Activated CD4-positive, alpha-beta T cell treated with anti-CD3 and anti-CD28 coated beads for 48 hours (primary cell): ENCODE measurements around the gene LSM5.

Experiments
- DNase-seq: peaks from one replicate; pipeline ENCODE4 v3.0.0-alpha.2; 2020

The LSM5 gene

DNA sequence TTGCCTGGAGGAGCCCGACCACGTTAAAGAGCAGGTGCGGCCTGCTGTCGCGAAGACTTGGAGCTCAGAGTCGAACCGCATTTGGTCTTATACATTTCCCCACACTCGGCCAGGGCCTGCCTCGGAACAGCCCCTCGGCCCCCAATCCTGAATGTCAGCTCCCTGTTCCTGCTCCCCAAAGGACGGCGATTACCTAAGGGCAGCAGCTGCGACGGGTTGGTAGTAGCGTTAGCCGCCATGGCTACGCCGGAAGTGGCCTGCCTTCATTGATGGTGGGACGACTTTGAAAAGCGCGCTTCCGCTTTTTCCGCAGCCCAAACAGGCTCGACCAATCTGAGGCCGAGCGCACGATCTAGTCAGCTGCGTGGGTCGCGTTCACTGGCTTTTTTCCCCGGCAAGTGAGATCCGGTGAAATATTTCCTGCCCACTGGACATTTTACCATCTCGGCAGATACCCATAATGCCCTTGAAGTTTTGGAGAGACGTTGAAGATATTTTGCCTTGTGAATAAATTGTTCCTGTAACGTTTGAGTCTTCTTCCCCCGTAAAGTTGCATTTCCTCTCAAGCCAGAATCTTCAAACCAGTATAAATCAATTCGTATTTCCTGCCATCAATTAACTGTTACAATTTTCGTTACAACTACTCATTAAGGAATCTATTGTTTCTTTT is at the start of gene LSM5:
Gene LSM5, minus strand, starts transcription at position 254 of the 670 bp plus-strand sequence. Its CDS starts 15 bp downstream, at position 239.
- DNase-seq, result peak; percentile 93

- no peak for DNase-seq
Observed at GRCh38 chr7:32539366-32539765, 49.2 kb upstream of the LSM5 start.

DNA sequence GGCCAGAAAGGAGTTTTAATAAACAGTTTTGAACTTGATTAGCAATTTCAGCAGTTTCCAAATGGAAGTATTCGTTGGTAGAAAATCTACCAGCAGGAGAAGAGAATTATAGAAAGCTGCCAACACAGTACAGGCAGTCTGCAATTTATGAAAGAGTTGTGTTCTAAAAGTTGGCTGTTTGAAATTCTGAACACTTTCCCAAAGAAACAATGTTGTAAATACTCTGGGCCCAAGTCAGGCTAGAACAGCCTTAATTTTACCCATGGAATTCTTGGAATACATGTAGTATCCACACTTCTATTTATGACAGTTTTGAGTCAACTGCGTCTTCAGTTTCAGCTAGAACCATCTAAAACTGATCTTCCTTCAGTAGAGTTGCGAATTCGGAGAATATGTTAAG is 47.6 kb upstream of the LSM5 start:
- DNase-seq, result no peak

GRCh38 chr7:32536585-32536984 is 46.4 kb upstream of the LSM5 start:
- DNase-seq, result no peak

GRCh38 chr7:32536016-32536415 is 45.8 kb upstream of the LSM5 start:
- DNase-seq, result no peak

GRCh38 chr7:32535162-32535702 is 45.1 kb upstream of the LSM5 start:
- no peak for DNase-seq

DNA sequence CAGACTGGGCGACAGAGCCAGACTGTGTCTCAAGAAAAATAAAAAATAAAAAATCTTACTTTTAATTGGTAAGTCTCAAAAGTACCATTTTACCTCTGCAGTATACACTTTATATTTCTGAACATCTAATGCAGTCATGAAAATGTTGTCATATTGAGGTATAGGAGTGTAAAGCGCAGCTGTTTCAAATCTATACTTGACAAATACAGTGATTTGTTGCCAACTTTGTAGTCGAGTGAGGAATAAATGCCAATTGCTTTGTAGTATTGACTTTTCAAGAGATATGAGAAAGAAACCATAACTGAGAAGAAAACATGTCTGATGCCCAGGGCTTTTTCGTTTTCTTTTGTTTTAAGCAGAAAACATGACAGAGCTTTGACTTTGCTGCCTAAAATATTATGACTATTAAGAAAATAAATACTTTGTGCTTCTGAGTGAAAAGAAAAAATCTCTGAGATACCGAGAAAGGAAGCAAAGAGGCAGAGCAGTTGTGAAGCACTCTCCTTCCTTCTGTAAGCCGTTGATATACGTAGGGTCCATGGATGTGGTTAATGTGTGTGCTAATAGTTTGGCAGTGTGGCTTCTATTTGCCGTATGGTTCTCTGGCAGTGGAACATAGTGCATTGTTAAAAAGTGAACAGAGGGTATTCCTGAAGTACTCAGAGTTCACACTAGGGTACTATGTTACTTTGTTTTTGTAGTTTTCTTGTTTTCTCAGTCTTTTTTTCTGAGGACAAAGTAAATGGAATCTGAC is 43.3 kb upstream of the LSM5 start:
- no peak for DNase-seq

DNA sequence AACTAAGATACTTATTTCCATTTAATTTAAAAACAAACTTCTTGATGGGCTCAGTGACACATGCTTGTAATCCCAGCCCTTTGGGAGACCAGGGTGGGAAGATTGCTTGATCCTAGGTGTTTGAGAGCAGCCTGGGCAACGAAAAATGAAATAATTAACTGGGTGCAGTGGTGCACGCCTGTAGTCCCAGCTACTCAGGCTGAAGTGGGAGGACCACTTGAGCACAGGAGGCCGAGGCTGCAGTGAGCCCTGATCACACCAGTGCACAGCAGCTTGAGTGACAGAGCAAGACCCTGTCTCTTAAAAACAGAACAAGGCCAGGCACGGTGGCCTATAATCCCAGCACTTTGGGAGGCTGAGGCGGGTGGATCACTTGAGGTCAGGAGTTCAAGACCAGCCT is 42.5 kb upstream of the LSM5 start:
- DNase-seq, result no peak

- DNase-seq, result no peak
Observed at GRCh38 chr7:32532086-32532485, 41.9 kb upstream of the LSM5 start.

- no peak for DNase-seq
Observed at GRCh38 chr7:32531402-32531801, 41.2 kb upstream of the LSM5 start.

DNA sequence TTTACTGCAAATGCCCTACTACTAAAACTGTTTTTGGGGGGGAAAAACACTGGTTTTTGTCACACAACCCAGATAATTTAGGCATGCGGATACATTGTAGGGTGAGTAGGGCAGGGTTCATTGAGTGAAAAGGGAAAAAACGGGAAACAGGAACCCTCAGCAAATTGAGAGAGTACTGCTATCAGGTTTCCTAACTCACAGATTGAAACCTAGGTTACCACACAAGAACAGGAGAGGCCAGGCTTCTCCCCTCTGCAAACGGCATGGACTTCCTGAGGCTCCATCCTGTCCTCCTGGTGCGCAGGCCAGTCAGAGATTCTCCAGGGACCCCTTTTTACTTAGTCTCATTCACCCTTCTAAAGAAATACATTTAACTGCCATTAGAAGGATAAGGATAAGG is 35.7 kb upstream of the LSM5 start:
- no peak for DNase-seq

- DNase-seq, result no peak
Observed at GRCh38 chr7:32524631-32525030, 34.5 kb upstream of the LSM5 start.

DNA sequence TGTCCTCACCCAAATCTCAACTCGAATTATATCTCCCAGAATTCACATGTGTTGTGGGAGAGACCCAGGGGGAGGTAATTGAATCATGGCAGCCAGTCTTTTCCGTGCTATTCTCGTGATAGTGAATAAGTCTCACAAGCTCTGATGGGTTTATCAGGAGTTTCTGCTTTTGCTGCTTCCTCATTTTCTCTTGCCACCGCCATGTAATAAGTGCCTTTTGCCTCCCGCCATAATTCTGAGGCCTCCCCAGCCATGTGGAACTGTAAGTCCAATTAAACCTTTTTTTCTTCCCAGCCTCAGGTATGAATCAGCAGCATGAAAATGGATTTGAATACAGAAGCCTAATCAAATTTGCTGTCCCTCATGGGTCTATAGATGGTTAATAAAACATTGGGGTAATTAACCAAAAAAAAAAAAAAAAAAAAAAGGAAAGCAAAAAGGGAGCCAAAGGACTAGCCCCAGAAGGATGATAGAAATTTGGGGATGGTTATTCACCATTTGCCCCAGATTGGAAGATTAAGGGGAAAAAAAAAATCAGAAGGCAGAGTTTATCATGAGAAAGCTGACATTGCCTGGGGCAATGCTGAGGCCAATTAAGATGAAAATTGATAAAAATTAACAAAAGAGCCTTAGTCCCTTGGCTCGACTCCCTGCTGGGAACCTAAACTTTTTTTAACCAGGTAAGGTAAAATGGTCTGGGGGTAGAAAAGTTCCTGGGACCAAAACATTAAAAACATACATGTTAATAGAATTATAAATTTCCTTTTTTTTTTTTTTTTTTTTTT is 32.8 kb upstream of the LSM5 start:
- no peak for DNase-seq

- DNase-seq, result peak; percentile 25
Observed at GRCh38 chr7:32519763-32520162, 29.6 kb upstream of the LSM5 start.

GRCh38 chr7:32518534-32519140 is 28.5 kb upstream of the LSM5 start:
- DNase-seq, result no peak

GRCh38 chr7:32516551-32517100 is 26.4 kb upstream of the LSM5 start:
- no peak for DNase-seq

DNA sequence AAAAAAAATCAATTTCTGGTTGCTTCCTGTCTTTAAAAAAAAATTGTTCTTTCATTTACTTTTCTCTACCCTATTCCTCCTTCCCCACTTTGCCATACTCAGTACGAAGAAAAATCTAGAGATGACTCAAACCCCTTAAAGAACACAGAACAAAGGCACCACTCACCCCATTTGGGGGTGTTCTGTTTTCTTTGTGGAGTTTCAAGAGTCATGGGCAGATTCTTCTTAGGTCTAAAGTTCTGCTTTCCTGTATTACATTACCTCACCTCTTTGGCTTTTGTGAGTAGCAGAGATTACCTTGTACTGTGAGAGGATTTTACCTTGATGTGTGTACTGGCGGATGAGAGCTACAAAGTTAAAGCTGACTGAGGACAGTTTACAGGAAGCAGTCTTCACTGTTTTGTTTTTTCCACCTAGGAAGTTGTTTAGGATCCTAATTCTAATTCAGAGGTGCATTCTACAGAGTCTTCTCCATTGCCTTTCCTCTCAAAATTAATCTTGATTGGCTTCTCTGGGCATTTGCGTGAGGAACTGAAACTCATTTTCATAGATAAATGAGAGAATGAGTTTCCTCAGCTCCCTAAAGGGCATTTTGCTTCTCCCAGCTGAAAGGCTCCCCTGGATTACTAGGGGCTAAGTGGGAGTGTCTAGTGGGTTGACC is 25.8 kb upstream of the LSM5 start:
- no peak for DNase-seq

- no peak for DNase-seq
Observed at GRCh38 chr7:32513210-32513609, 23.0 kb upstream of the LSM5 start.

DNA sequence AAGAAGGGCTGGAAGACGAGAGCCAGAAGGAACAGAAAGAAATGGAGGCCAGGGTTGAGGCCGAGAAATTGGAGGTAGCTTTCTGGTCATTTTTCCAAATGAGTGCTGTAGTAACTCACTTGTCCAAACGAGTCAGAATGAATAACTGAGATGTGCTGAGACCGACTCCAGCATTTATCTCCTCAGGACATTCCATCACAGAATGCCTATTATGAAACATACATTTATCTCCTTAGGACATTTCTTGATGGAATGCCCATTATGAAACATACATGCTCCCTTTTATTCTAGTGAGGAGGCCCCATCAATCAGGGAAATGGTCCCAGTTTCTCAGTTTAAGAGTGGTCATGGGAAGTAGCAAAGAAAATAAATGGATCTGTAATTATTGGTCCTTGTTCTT is 21.6 kb upstream of the LSM5 start:
- no peak for DNase-seq

- no peak for DNase-seq
Observed at GRCh38 chr7:32507414-32507813, 17.2 kb upstream of the LSM5 start.

- peak; percentile 48 for DNase-seq
Observed at GRCh38 chr7:32506266-32507054, 16.3 kb upstream of the LSM5 start.
